GM15510 (cell line): ENCODE results near the gene AP4S1.

Source experiments
- POLR2A ChIP-seq: IDR thresholded peaks from 3 replicates; pipeline ENCODE4 v1.6.1; 2011; ENCODE audit warnings: borderline replicate concordance; ENCODE audit not compliant: insufficient read length; ENCODE audit errors: extremely low read depth

Gene AP4S1

DNA sequence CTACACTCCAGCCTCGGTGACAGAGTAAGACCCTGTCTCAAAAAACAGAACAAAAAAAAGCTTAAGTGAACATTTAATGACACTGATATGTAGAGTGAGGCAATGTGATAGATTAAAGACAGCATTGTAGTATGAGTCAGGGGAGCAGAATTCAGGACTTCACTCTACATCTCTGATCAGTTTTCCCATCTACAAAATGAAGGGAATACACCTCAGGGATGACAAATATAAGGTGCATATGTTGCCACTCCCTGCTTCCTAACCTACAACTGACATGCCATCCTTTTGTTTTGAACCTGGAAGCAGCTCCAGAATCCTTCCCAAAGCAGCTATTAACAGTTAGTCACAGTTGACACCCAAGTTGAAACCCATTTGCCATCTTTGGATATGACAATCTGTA is 31.6 kb downstream of the AP4S1 start:
- TF ChIP-seq POLR2A, result no peak

DNA sequence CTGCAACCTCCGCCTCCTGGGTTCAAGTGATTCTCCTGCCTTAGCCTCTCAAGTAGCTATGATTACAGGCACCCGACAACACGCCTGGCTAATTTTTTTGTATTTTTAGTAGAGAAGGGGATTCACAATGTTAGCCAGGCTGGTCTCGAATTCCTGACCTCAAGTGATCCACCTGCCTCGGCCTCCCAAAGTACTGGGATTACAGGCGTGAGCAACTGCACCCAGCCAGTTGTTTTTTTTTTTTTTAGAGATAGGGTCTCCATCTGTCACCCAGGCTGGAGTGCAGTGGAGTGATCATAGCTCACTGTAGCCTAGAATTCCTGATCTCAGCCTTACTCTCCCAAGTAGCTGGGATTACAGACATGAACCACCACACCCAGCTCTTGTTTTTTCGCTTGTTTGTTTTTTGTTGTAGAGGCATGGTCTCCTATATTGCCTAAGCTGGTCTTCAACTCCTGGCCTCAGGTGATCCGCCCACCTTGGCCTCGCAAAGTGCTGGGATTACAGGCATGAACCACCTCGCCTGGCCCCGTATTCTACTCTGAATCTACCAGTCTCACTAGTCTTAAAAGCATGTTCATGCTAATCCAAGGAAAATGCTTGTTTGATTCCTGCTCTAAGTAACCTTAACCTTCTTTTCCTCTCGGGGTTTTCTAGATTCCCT is 32.4 kb downstream of the AP4S1 start:
- no peak for TF ChIP-seq POLR2A

DNA sequence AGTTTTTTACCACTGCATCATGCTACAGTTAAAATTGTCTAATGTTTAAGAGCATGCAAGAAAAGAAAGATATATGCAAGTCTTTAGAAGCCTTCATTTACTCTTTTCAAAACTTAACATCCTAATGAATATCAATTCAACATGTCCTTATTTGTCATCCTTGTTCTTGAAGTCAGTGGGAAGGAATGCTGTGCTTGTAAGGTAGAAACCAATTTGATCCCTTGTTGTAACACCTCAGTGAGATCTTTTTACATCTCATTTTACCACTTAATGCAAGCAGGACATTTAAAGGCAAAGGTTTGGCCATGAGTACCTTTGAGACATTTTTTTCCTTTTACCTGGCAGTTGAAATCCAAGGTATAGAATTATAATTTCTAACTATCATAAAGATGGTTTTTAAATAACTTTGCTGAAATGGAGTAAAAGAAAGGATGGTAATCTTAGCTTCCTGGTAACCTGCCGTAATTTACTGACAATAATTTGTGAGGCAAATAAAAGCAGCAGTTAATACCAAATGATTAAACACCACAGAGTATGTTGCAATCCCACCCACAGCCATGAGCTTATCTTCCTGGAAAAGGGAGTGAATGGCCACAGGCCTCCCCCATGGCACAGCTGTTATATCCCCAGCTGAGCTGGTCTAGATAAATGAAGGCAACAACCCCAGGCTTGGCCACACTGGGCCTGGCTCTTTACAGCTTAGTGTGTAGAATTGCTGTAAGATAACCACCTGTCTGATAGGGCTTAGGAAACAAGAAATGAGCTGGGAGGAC is 33.9 kb downstream of the AP4S1 start:
- no peak for TF ChIP-seq POLR2A

- TF ChIP-seq POLR2A, result no peak
Measured at GRCh38 chr14:31060253-31060875, 34.9 kb downstream of the AP4S1 start.

DNA sequence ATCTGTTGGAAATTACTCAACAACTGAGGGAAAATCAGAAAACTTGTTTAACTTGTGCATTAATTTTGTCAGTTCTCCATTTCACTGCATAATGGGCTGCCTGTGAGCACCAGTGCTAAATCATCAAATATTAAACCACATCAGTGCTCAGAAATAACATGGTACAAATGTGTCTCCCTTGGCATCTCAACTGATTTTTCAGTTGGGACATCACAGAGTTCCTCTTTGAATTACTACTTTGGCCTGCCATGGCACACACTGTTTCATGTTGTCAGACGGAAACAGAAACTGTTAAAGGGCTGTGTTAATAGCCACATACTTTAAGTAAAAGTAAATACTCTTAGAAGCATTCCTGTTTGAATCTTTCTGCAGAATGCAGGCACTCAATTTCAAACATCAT is 42.8 kb downstream of the AP4S1 start:
- no peak for TF ChIP-seq POLR2A

- TF ChIP-seq POLR2A, result no peak
Measured at GRCh38 chr14:31069343-31069742, 43.9 kb downstream of the AP4S1 start.

- no peak for TF ChIP-seq POLR2A
Measured at GRCh38 chr14:31070431-31070830, 45.0 kb downstream of the AP4S1 start.

- TF ChIP-seq POLR2A, result no peak
Measured at GRCh38 chr14:31071151-31071550, 45.7 kb downstream of the AP4S1 start.

DNA sequence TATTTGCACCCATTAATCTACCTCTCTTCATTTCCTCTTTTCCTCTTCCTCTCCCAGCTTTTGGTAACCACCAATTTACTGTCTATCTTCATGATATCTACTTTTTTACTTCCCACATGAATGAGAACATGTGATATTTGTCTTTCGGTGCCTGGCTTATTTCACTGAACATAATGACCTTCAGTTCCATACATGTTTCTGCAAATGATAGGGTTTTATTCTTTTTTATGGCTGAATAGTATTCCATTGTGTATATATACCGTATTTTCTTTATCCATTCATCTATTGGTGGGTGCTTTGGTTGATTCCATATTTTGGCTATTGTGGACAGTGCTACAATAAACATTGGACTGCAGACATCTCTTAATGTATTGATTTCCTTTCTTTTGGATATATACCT is 49.7 kb downstream of the AP4S1 start:
- no peak for TF ChIP-seq POLR2A

- no peak for TF ChIP-seq POLR2A
Measured at GRCh38 chr14:31078766-31079165, 53.3 kb downstream of the AP4S1 start.

- no peak for TF ChIP-seq POLR2A
Measured at GRCh38 chr14:31080056-31080455, 54.6 kb downstream of the AP4S1 start.

DNA sequence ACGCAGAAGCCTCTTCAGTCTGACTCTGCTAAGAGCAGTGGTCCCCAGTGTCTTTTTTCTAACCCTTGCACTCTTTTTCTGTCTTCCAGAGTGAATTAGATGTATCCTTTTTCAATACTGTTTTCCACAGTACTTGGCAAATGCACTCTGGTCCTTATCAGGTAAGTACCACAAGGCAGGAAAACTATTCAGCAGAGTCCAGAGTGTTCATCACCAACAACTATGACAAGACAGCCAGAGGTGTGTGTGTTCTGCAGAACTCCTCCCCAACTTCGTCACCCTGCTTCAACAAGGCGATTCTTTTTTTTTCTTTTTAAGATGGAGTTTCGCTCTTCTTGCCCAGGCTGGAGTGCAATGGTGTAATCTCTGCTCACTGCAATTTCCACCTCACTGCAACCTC is 55.0 kb downstream of the AP4S1 start:
- no peak for TF ChIP-seq POLR2A

- no peak for TF ChIP-seq POLR2A
Measured at GRCh38 chr14:31083781-31084180, 58.3 kb downstream of the AP4S1 start.

DNA sequence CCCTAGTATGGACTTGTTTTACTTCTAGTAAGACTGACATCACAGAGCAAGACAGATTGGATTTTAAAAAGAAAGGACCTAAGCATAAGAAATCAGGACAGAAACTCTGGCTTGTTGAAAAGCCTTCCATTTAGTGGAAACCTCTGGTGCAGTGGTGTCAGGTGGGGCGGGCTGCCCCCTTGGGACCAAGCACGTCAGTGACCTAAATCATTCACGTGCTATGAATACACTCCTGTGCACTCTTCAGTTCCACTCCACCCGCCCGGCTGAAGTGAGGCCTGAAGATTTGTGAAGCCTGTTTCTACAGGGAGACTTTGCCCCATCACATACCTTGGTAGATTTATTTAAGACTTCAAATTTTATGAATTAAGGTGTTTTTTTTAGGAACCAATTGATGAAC is 58.9 kb downstream of the AP4S1 start:
- no peak for TF ChIP-seq POLR2A

- no peak for TF ChIP-seq POLR2A
Measured at GRCh38 chr14:31085027-31085426, 59.6 kb downstream of the AP4S1 start.
